GM19455 (cell line): ENCODE measurements around the gene LRRC63.
"Not testable (repeated sequence)": the region's sequence is repeated elsewhere in the genome, so short reads cannot be mapped to it uniquely, and the experiment has no call there.

Experiments
- ATAC-seq: cut with Tn5 transposase; IDR thresholded peaks from one replicate; pipeline ENCODE4 v1.9.1; 2021; ENCODE audit not compliant: unreplicated experiment

LRRC63 gene

DNA sequence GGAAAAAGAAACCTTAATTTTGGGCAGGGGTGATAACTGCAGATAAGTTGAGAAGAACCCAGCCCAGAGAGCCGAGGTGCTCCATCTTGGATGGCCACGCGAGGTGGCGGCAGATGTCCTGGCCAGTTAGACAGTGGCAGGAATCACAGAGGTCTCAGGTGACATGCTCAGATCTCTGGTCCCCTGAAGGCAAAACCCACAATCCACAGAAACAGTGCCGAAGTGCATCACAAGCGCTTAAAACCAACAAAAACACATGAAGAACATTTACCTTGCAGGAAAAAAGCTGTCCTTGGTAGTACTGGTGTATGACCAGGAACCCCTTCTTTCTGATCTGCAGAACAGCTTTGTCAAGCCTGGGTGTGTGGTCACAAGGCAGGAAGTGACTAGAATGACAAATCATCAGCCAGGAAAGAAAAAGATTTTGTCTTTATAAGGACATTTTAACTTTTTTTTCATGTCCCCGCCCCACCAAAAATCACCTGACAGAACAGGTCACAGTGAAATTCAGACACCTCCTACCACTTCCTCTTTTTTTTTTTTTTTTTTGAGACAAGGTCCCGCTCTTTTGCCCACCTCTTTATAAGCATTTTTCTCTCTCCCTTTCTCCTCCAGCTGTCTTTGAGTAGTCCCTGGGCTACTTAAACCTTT lies 29.8 kb upstream of the LRRC63 start, which contains the start of gene LCP1:
TSS of gene LCP1 (minus strand) at position 338 of the 651 bp plus-strand sequence. CDS start 22,515 bp downstream, outside the sequence.
- ATAC-seq = peak; percentile 62

DNA sequence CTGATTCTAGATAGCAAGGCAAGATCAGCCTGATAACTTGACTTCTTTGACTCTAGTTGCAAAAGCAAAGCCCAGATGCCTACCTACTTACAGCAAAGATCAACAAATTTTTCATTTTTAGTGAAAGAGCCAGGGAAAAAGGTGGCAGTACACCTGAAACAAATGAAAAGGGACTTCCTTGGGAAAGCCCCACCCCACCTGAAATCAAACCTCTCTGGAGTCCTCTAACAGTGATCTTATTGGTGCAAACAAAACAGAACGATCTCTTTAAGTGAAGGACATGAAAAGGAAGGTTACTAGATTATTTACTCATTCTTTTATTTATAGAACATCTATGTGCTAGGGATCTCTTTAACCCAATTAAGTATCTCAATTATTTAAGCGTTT lies 29.2 kb upstream of the LRRC63 start:
- no peak for ATAC-seq

DNA sequence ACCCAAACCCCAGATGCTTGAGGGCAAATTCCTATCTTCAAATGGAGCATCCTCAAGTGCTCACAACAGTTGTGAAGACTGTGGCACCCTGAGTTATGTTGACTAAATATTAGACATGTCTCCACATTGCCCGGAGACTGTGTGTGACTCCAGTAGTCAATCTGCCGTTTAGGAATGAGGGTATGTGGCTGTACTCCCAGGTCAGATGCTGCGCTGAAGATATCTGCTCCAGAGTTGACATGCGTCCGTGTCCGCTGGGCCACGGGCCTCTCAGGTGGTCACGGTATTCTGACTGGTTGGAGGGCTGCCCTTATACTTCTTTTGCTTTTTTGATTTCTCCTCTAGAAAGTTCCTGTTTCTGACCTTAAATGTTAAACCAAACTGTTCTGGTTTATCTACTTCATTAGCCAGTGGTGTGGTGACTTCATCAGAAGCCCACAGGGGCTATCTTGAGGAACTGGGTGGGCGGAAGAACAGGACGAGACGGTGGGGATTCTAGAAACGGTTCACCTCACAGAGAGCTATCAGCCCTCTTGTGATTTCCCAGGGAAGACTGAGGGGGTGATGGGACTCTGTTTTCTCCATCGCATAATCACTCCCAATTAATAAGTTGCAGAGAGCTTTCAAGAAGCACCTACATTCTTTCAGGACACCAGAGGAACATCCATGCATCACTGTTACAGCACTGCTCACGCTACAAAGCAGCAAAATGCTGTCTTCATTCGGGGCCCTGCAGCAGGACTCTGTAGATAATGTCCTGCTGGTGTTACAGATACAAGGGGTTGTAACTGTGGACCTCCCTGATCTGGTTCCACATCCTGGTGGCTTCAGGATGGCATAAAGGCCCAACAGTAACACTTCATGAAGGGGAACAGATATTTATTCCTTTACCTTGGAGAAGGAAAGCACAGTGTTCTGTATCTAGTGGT lies 28.4 kb upstream of the LRRC63 start:
- ATAC-seq = no peak

DNA sequence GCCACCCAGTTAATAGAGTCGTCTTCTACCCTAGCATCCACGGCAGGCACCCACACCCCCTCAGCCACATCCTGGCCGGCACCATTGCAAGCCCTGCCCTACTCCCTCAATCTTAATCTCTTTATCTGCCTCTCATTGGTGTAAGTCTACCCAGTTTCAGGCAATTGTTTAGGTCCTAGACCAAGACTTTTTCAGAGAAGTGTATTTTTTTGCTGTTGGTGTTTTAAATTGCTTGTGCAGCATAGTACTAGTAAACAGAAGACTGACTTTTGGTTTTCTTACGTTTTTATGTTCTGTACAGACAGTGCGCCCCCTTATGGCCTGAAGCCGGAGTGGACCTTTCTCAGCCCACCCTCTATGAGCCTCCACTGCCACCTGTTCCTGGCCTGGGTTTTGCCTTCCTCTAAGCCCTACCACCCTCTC lies 27.4 kb upstream of the LRRC63 start:
- ATAC-seq = peak; percentile 45

DNA sequence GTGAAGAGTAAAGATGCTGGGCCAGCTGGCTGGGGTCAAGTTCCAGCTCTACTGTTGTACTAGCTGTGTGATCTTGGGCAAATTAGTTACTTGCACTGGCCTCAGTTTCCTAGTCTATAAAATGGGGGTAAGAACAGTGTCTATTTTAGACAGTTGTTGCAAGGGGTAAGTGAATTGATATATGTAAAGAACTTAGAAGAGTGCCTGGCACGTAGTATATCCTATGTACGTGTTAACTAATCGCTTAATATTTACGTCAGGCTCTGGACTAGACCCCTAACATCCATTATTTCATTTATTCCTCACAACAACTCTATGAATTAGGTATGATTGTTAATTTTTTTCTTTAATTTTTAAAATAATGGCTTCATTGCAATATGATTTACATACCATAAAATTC lies 26.1 kb upstream of the LRRC63 start:
- no peak for ATAC-seq

DNA sequence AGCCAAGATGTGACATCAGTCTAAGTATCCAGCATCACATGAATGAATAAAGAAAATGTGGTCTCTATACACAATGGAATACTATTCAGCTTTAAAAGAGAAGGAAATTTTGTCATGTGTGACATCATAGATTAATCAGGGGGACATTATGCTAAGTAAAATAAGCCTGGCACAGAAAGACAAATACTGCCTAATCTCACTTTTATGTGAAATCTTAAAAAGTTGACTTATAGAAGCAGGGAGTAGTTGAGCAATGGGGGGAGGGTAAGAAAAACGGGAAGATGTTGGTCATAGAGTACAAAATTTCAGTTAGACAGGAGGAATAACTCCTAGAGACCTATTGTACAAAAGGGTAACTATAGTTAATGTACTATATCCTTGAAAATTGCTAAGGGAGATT lies 19.3 kb upstream of the LRRC63 start:
- no peak for ATAC-seq

DNA sequence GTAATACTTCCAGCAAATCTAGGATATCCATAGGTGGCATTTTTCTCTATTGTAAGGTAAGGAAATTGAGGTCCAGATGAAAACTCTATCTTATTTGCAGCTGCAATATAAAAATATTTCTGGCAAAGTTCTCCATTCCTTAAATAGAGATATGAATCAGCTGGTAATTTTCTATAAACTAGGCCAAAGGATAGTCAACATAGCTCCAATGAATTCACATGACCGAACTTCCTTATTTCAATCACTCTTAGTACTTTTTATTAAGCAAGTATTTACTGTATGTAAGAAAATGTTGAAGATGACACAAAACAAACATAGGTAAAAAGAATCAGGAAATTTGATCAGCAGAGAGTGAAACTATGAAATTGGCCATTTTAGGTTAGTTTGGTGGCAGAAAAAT lies 16.7 kb upstream of the LRRC63 start:
- ATAC-seq = no peak

DNA sequence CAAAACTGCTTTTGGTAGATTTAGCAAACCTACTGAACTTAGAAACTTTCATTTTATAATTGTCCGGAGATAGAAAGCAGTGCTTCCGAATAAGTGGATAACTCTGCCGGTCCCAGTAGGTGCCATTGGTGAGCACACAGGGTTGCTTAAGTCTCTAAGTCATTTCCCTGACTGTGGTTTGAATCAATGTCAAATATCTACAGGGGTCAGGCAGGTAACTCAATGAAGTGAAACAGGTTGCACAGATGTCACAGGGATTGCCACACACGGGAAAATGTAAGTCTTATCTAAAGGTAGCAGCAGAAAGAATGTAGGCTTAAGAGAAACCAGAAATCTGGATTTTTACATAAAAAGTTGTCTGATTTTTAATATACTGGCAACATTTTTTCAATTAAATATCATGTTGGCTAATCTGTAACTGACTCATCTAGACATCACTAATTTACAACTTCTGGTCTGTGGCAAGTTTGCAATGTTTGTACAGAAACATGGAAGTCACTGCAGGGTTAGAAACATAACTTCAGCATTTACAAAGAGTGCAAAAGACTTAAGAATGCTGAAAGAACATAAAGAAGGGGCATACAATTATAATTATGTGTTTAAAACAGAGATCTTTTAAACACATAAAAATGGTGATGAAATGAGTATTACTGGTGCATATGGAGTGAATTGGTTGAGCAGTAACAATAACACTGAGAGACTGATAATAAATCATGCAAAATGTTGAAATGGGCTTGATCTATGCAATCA lies 14.3 kb upstream of the LRRC63 start:
- no peak for ATAC-seq

DNA sequence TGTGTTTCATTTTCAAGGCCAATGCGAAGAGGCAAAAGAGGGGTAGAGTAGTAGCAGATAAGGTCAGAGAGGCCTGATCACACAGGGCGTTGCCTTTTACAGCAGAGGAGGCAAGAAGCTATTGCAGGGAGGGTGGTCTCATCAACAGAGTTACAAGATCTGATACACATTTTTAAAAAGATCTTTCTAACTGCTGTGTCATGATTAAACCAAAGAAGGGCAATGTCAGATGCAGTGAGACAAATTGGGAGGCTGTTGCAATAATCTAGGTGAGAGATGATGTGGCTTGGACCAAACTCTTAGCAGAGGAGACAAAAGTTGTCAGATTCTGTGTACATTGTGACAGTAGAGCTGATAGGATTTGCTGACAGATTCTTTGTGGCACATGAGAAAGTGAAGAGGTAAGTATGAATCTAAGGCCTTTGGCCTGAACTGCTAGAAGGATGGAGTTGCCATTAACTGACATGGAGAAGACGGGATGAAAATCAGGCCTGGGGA lies 13.0 kb upstream of the LRRC63 start:
- no peak for ATAC-seq

DNA sequence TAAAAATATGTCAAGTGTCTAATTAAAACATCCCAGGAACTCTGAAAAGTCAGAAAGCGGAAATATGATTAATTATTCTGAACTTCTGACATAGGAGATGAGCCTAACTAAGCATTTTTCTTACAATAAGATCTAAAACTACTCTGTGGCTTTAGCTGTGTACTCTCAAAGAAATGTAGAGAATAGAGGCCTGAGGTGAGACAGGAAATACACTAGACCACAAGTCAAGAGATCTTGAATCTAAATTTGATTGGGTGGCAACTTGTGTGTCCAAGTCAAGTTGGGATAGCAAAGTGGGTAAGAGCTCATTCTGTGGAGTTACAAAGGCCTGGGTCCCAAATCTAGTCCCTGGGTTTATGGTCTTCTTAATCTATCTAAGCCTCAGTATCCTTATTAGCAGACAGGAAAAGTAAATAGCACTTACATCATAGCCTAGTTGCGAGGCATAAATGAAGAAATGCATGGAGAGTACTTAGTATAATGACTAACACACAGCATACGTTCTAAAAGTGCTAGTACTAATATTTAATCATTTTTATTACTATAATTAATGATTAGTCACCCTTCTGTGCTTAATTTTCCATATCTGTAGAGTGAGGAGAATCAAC lies 9.4 kb upstream of the LRRC63 start:
- no peak for ATAC-seq

DNA sequence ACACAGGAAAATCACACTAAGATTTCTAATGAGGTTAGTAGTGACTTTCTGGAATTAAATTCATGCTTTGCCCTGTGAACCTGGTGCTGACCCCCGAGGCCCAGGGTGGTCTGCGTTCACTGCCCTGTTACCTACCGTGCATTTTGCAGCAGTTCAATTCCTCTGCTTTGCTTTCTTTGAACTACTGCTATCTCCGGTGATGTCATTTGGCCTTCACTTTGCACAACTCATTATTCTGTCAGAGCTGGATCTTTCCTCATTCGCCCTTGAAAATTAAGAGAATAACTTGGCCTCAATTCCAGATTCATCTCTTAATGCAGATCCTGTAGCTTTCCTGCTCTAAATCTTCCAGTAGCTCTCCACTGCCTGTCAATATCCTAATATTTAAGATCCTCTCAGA lies 8.8 kb upstream of the LRRC63 start:
- ATAC-seq = no peak

DNA sequence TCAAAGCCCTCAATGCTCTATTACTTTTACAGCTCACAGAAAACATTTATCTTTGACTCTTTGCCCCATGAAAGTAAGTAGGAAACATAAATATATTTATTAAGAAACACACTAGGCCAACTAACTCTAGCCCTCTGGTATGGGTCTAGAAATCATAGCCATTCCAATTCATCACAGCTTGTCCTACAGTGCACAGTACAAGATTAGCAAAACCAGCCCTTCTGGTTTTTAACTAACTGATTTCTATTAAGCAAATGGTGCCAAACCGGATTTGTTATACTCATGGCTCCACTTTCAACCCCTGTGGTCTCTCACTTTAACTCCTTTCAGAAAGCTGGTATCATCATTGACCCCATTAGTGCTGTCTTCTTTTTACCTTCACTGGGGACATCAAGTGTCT lies 5.6 kb upstream of the LRRC63 start:
- ATAC-seq = no peak

DNA sequence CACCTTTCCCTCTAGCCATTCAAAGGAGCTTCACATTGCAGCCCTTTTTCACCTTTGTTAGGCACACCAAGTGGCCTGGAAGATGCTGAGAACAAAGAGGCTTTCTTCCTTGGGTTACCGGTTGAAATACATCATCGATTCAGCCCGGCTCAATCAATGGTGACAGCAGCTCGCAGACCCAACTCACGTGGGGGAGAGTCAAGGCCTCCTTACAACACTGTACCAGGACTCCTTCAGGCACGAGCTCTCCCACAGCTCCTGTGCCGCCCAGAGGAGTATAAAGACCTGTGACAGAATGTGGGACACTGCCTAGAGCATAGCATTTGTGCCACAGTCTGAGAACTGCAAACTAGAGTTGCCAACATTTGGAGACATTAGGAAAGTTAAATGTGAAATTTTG lies 3.9 kb upstream of the LRRC63 start:
- ATAC-seq = no peak

DNA sequence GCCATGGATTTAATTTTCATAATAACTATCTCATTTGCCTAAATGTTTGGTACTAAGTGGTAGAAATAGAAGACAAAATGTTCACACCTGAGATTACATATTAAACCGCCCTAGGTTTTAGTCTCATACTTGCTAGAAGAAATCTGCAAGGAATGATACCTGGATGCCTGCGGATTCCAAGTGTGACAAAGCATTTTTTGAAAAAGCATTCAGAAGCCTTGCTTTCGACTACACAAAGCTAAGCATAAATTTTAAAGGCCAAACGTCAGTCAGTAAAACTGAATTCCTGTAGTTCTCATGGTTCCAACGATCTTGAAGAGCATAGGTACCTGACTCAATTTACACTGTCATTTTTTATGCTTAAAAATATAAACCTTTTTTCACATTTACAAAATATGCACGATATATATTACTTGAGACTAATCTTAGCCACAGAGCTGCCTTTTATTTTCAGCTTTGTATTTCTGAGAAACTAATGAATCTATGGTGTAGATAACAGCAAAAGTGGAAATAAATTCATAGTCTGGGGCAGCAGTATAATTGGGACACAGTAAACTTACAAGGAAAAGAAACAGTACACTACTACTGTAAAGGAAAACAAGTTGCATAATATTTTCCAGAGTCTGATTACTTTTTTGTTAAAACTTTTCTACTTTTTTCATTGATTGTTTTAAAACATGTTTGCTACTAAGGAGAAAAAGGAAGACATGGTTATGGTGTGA lies 1.2 kb upstream of the LRRC63 start:
- ATAC-seq = no peak

DNA sequence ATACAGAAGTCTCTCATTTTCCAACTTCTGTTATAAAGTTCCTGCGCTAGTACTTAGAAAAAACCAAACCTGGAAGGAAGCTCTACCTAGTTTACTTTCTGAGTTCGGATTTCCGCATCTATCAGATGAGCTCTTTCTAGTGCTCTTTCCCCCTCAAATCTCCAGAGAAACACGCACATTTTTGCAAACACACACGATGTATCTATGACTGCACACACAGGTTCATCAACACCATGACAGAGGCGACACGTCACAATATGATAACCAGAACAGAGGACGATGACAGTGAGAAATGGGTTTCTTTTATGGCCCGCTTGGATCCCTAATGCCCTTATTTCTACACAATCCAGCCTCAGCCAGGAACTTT lies 629 bp upstream of the LRRC63 start:
- ATAC-seq = peak; percentile 21

DNA sequence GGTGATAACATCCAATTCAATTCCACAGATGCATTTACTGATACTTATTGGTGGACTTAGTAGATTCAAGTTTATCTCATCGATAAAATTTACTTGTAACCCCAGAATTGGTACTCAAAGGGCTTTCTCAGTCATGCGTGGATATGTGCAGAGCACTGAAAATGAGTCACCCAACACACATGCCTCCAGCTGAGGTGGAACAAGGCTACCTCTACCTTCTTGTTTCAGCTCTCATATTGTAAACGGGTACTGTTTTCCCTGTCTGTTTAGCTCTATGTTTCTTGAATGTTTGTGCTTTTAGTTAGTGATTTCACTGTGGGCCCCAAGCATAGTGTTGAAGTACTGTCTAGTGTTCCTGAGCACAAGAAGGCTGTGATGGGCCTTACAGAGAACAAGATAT lies 1.5 kb downstream of the LRRC63 start:
- ATAC-seq = no peak

DNA sequence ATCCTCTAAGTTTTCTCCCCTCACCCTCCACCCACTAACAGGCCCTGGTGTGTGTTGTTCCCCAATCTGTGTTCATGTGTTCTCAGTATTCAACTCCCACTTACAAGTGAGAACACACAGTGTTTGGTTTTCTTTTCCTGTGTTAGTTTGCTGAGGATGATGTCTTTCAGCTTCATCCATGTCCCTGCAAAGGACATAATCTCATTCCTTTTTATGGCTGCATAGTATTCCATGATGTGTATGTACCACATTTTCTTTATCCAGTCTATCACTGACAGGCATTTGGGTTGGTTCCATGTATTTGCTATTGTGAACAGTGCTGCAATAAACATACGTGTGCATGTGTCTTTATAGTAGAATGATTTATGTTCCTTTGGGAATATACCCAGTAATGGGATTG lies 3.0 kb downstream of the LRRC63 start:
- ATAC-seq = not testable (repeated sequence)

DNA sequence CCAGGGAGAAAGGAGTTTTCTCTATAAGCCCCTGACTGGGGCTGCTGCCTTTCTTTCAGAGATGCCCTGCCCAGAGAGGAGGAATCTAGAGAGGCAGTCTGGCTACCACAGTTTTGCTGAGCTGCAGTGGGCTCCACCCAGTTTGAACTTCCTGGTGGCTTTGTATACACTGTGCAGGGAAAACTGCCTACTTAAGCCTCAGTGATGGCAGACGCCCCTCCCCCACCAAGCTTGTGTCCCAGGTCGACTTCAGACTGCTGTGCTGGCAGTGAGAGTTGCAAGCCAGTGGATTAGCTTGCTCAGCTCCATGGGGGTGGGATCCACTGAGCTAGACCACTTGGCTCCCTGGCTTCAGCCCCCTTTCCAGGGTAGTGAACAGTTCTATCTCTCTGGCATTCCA lies 8.5 kb downstream of the LRRC63 start:
- ATAC-seq = not testable (repeated sequence)

DNA sequence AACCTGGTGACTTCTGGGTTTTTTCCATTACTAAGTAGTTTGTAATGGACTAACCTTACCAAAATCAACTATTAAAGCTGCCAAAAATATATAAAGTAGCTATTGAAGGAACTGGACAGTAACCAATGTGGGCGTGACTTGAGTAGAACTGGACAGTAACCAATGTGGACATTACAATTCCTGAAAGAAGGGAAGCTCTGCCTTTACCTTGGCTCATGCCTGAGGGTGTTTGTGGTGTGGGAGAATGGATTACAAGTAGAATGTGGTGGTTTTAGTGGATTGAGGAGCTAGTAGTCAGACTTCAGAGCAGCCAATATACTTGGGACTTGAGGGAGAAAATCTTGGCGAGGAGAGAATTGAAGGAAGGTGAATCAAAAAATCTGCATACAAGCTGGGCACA lies 17.5 kb downstream of the LRRC63 start:
- ATAC-seq = no peak

DNA sequence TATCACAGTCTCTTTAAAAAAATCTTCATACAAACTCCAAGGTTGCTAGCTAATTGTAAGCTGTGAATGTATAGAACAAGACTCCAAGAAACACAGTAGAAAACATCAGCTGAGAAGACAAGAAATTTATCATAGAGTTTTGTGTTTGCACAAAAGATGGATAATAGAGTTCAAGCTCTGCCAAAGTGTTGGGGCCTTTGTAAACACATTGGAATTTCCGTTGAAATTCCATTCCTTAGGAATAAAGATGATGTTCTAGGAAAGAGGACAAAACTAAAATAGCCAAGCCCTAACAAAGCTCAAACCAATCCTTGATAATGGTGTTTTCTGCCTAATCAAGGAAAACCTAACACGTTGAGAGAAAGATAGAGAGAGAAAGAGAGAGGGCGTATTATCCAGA lies 20.6 kb downstream of the LRRC63 start:
- no peak for ATAC-seq
